ENCODE results near the gene YAF2.

YAF2 gene

DNA sequence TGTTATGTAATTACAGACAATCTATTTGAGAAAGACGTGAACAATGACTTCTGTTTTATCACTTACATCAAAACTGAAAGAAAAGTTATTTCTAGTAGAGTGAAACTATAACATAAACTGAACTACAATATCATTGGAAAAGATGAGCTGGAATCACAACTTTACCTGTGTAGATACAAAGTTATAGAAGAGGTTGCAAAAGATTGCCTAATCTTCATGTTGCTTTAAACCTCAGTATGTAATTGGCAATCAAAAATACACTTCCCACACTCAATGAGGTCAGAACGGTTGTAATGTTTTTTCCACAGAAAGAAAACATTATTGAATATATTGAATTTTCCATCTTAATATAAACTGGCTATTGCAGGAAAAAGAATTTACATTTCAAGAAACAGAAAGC is 55.7 kb downstream of the YAF2 start:
- H3K4me1 Mint-ChIP-seq: peaks cover 25% of the 10 kb centered on the region
- peaks cover 6% of the 10 kb centered on the region for H3K36me3 Mint-ChIP-seq (ENCODE audit: insufficient read depth)
- H3K9me3 Mint-ChIP-seq: no peaks in the 10 kb centered on the region
- no peak for ATAC-seq (replicated peaks; ENCODE audit: extremely low read depth, poor library complexity, severe bottlenecking)
- H3K27me3 Mint-ChIP-seq: no peaks in the 10 kb centered on the region
- H3K4me3 Mint-ChIP-seq: no peak overlapping the region
- H3K27ac Mint-ChIP-seq (ENCODE audit: low read depth): no peak overlapping the region
- no peak for DNase-seq (ENCODE audit: low spot score in 2 of 2)

DNA sequence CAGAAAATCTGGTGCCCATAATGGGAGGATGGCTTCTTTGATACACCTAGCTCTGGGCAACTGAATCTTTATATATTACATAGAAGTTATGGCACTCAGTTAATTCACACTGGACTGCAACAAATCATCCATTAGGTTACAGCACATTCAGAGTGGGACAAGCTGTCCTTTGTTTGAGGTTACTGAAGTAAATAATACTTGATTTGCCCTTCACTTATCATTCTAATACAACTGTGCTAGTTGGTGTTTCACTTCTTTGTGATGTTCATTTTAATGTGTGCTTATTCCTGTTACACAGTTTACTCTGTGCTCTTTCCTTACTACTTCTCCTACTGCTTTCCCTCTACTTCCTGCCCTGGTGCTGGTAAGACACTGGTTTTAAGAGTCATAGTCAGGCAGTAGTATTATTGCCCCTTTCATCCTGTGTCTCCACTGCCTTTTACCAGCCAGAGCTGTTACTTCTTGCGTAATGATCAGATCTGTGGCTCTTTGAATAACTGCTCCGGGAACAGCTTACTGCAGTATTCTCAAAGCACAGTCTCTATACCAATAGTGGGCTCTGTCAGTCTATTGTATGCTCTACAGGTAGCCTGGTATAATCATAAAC is 57.0 kb downstream of the YAF2 start:
- Mint-ChIP-seq H3K36me3 (ENCODE audit: insufficient read depth) (peaks cover 3% of the 10 kb centered on the region), H3K4me1 (peaks cover 37% of the 10 kb centered on the region), H3K27me3 (no peaks in the 10 kb centered on the region), H3K27ac (ENCODE audit: low read depth) (peak overlapping the region; percentile 11), H3K4me3 (no peak overlapping the region), H3K9me3 (peaks cover 4% of the 10 kb centered on the region)
- DNase-seq (ENCODE audit: low spot score in 2 of 2) (no peak), ATAC-seq (replicated peaks; ENCODE audit: extremely low read depth, poor library complexity, severe bottlenecking) (no peak)

DNA sequence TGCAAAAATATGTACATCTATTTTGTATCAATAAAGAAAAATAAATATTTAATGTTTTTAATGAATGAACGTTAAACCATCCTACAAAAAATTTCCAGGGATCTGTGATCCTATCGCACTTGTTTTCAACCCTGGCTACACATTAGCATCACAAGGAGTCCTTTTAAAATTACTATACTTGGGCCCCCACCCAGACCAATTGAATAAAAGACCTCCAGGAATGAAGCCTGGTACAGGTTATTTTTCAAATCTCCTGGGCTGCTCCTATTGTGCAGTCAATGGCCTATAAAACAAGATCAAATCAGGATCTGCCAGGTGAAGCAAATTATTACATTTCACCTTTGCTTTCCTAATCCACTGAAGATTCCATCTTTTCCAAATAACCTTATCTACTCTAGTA is 59.9 kb downstream of the YAF2 start:
- Mint-ChIP-seq H3K27me3 (no peaks in the 10 kb centered on the region), H3K36me3 (ENCODE audit: insufficient read depth) (peaks cover 5% of the 10 kb centered on the region), H3K9me3 (peaks cover 4% of the 10 kb centered on the region), H3K4me1 (peaks cover 46% of the 10 kb centered on the region), H3K4me3 (no peak overlapping the region), H3K27ac (ENCODE audit: low read depth) (no peak overlapping the region)
- ATAC-seq (replicated peaks; ENCODE audit: extremely low read depth, poor library complexity, severe bottlenecking) (no peak), DNase-seq (ENCODE audit: low spot score in 2 of 2) (no peak)

DNA sequence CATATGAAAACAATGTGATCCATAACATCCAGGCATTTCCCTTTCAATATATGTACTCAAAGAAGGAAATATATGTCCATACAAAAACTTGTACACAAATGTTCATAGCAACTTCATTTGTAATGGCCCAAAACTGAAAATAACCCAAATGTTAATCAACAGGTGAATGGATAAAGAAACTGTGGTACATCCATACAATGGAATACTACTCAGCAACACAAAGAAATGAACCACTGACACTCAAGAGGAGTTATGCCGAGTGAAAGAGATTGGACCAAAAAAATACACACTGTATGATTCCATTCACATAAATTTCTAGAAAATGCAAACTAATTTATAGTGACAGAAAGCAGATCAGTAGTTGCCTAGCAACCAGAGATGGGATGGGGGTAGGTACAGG is 63.1 kb downstream of the YAF2 start:
- no peak for DNase-seq (ENCODE audit: low spot score in 2 of 2)
- no peaks in the 10 kb centered on the region for H3K27me3 Mint-ChIP-seq
- no peak for ATAC-seq (replicated peaks; ENCODE audit: extremely low read depth, poor library complexity, severe bottlenecking)
- H3K9me3 Mint-ChIP-seq: peaks cover 4% of the 10 kb centered on the region
- H3K27ac Mint-ChIP-seq (ENCODE audit: low read depth): no peak overlapping the region
- peaks cover 3% of the 10 kb centered on the region for H3K36me3 Mint-ChIP-seq (ENCODE audit: insufficient read depth)
- H3K4me3 Mint-ChIP-seq: no peak overlapping the region
- peaks cover 37% of the 10 kb centered on the region for H3K4me1 Mint-ChIP-seq

DNA sequence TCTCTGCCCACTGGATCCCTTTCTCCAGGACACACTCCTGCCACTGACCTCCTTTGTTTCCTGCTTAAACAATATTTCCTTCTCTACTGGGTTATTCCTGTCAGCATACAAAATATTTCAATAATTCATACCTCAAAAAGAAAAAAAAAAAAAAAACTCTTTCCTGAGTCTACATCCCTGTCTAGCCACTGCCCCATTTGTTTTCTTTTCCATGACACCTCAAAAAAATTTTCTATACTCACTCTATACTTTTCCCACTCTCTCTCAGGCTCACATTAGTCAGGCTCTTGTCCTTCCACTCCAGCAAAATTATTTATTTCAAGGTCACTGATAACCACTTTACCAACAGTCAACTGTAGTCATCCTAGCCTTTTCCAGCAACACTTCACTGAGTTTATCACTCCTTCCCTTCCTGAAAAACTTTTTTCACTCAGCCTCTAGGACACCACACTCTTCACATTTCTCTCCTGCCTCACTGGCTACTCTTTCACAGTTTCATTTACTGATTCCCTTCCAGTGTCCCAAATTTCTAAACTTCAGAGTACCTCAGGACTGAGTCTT is 64.0 kb downstream of the YAF2 start:
- Mint-ChIP-seq H3K36me3 (ENCODE audit: insufficient read depth) (peaks cover 3% of the 10 kb centered on the region), H3K27ac (ENCODE audit: low read depth) (peak overlapping the region; percentile 25)

DNA sequence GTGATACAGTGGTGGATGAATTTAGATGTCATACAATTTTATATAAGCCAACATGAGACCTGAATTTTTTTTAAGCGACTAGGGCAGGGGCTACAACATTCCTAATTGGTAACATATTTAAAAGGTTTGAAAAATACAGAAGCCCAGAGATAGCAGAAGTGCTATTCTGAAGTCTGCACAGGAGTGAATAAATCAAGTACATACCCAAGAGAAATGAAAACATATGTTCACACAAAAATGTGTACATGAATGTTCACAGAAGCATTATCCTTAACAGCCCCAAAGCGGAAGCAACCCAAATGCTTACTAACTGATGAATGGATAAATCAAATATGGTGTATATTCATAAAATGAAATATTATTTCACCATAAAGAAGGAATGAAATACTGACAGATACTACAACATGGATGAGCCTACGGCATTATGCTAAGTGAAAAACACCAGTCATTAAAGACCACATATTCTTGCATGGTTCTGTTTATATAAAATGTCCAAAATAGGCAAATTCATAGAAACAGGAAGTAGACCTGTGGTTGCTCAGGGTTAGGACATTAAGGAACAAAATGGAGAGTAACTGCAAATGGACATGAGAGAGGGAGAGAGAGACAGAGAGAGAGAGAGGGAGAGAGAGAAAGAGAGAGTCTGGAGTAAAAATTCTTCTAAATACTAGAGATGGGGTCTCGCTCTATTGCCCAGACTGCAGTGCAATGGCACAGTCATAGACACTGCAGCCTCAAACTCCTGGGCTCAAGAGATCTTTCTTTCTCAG is 65.4 kb downstream of the YAF2 start:
- Mint-ChIP-seq H3K36me3 (ENCODE audit: insufficient read depth) (peaks cover 3% of the 10 kb centered on the region), H3K27ac (ENCODE audit: low read depth) (peak overlapping the region; percentile 19), H3K27me3 (no peaks in the 10 kb centered on the region), H3K4me1 (peaks cover 42% of the 10 kb centered on the region), H3K4me3 (no peak overlapping the region), H3K9me3 (peaks cover 4% of the 10 kb centered on the region)
- ATAC-seq (replicated peaks; ENCODE audit: extremely low read depth, poor library complexity, severe bottlenecking) (no peak), DNase-seq (ENCODE audit: low spot score in 2 of 2) (no peak)

More for the DNA sequence above, 64.0 kb downstream of the YAF2 start:
- DNase-seq (ENCODE audit: low spot score in 2 of 2) (no peak), ATAC-seq (replicated peaks; ENCODE audit: extremely low read depth, poor library complexity, severe bottlenecking) (no peak)
- Mint-ChIP-seq H3K9me3 (peaks cover 4% of the 10 kb centered on the region), H3K4me3 (no peak overlapping the region), H3K27me3 (no peaks in the 10 kb centered on the region), H3K4me1 (peaks cover 41% of the 10 kb centered on the region)

DNA sequence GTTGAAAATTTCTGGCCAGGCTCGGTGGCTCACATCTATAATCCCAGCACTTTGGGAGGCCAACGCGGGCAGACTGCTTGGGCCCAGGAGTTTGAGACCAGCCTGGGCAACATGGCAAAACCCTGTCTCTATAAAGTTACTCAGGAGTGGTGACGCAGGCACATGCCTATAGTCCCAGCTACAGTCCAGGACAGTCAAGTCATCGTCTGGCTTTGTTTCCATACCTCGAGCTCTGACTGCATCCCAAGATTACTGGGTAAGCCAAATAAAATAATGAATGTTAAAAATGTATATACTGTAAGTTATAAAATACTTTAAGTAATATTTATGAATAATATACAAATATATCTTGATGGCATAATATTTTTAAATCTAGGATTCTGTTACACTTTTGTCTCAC is 70.3 kb downstream of the YAF2 start:
- Mint-ChIP-seq H3K27me3 (no peaks in the 10 kb centered on the region), H3K9me3 (no peaks in the 10 kb centered on the region), H3K36me3 (ENCODE audit: insufficient read depth) (peaks cover 1% of the 10 kb centered on the region), H3K4me1 (peaks cover 21% of the 10 kb centered on the region), H3K27ac (ENCODE audit: low read depth) (no peak overlapping the region), H3K4me3 (no peak overlapping the region)
- ATAC-seq (replicated peaks; ENCODE audit: extremely low read depth, poor library complexity, severe bottlenecking) (no peak), DNase-seq (ENCODE audit: low spot score in 2 of 2) (no peak)

DNA sequence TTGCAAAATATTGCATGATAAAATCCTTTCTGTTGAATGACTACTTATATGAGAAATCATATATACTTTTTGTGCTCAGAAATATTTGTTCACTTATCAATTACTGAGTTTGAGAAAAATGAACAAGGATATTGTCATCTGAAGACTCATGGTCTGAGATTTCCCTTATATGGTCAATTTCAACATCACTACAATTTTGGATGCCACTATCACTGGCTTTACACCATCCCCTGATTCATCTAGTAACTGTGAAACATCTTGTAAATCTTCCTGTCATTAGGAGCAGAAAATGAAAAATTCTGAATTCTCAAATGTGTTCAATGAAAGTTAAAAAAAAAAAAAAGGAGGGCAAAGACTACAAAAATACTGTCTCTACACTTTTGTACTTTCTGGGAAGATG is 71.5 kb downstream of the YAF2 start:
- ATAC-seq (replicated peaks; ENCODE audit: extremely low read depth, poor library complexity, severe bottlenecking) (no peak), DNase-seq (ENCODE audit: low spot score in 2 of 2) (no peak)
- Mint-ChIP-seq H3K4me3 (no peak overlapping the region), H3K27me3 (no peaks in the 10 kb centered on the region), H3K4me1 (peaks cover 26% of the 10 kb centered on the region), H3K9me3 (no peaks in the 10 kb centered on the region), H3K36me3 (ENCODE audit: insufficient read depth) (peaks cover 3% of the 10 kb centered on the region), H3K27ac (ENCODE audit: low read depth) (no peak overlapping the region)

DNA sequence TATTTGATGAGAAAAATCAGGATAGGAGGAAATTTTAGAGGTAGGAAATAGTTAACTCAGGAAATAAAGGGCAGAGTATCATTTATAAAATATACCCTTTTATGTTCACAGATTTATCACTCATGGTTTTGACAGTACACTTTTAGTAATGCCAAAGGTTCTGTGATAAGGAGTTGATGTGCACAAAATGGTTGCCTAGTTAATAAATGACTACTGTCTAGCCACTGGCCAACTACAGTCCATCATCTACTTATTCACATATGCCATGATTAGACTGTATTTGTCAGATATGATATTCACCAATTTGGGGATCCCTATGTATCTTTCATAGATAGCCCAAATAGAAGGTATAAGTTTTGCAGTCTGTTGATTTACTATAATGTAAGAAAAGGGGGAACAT is 74.1 kb downstream of the YAF2 start:
- Mint-ChIP-seq H3K4me3 (no peak overlapping the region), H3K27ac (ENCODE audit: low read depth) (no peak overlapping the region), H3K36me3 (ENCODE audit: insufficient read depth) (peaks cover 11% of the 10 kb centered on the region), H3K27me3 (no peaks in the 10 kb centered on the region), H3K9me3 (no peaks in the 10 kb centered on the region), H3K4me1 (peaks cover 21% of the 10 kb centered on the region)
- ATAC-seq (replicated peaks; ENCODE audit: extremely low read depth, poor library complexity, severe bottlenecking) (no peak), DNase-seq (ENCODE audit: low spot score in 2 of 2) (no peak)

DNA sequence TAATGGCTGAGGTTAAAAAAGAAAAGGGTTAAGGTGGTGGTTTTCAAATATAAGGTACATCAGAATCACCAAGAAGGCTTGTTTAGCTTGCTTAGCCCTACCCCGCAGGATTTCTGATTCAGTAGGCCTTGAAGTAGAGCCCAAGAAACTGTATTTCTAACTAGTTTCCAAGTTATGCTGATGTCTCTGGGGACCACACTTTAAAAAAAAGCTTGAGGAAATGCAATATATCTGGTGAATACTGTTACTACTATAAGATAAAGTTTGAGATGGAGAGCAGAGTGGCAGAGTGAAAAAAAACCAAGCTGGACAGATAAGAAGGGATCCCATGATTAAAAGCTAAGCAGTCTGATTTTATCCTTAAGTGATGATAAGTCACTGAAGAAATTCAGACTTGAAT is 75.1 kb downstream of the YAF2 start:
- Mint-ChIP-seq H3K9me3 (no peaks in the 10 kb centered on the region), H3K27ac (ENCODE audit: low read depth) (peak overlapping the region; percentile 58), H3K27me3 (no peaks in the 10 kb centered on the region), H3K4me3 (no peak overlapping the region), H3K4me1 (peaks cover 18% of the 10 kb centered on the region), H3K36me3 (ENCODE audit: insufficient read depth) (peaks cover 11% of the 10 kb centered on the region)
- DNase-seq (ENCODE audit: low spot score in 2 of 2): no peak
- ATAC-seq (replicated peaks; ENCODE audit: extremely low read depth, poor library complexity, severe bottlenecking): no peak

DNA sequence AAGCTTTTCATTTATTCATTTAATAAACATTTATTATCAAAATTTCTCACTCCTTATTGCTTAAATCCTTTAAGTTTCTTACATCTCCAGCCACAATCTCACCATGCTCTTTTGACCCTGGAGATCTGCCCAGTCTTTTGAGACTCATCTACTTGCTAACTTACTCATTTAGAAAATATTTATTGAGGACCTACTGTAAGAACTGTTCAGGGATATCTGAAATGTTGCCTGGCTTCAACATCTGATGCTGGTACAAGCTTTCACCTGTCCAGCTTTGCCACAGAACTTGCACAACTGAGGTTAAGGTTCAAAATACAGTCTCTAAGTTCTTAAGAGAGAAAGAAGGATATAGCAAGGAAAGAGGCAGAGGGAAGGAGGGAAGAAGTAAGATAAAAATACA is 75.9 kb downstream of the YAF2 start:
- Mint-ChIP-seq H3K27ac (ENCODE audit: low read depth) (peak overlapping the region; percentile 58), H3K27me3 (no peaks in the 10 kb centered on the region), H3K9me3 (no peaks in the 10 kb centered on the region), H3K36me3 (ENCODE audit: insufficient read depth) (peaks cover 11% of the 10 kb centered on the region), H3K4me3 (no peak overlapping the region), H3K4me1 (peaks cover 18% of the 10 kb centered on the region)
- DNase-seq (ENCODE audit: low spot score in 2 of 2) (no peak), ATAC-seq (replicated peaks; ENCODE audit: extremely low read depth, poor library complexity, severe bottlenecking) (no peak)

DNA sequence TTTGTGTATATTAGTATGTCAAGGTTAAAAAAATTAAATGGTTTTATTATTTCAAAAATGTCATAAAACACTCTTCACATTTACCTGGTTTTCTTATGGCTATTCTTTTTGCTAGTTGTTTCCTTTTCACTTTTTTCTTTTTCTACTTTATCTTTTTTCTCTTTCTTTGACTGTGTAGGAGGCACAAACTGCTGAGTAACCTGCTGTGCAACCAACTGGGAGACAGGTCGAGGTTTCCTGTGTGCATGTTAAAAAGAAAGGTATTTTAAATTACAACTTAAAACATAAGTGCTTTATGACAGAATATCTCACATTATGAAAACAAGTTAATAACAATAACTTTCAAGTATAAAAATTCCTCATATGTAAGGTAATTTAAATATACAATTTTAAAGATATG is 76.5 kb downstream of the YAF2 start:
- peaks cover 11% of the 10 kb centered on the region for H3K36me3 Mint-ChIP-seq (ENCODE audit: insufficient read depth)
- no peak for DNase-seq (ENCODE audit: low spot score in 2 of 2)
- H3K4me1 Mint-ChIP-seq: peaks cover 18% of the 10 kb centered on the region
- ATAC-seq (replicated peaks; ENCODE audit: extremely low read depth, poor library complexity, severe bottlenecking): no peak
- no peaks in the 10 kb centered on the region for H3K27me3 Mint-ChIP-seq
- H3K4me3 Mint-ChIP-seq: no peak overlapping the region
- H3K27ac Mint-ChIP-seq (ENCODE audit: low read depth): peak overlapping the region; percentile 58
- H3K9me3 Mint-ChIP-seq: no peaks in the 10 kb centered on the region

DNA sequence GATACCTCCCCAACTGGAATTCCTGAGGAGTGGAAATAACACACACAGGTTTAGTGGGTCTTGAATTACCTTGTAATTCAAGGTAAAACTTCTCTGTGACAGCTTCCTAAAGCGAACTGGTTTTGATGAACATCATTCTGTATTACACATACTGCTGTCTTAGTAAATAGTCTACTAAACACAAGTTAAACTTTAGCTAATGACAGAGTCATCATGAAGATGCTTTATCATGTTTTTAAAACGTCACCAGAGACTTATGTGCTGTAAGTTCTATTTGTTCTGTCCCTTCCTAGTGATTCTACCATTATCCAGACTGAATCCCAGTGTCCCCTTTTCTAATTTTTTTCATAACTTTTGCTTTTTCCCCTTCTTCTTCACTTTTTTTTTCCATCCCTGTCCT is 81.8 kb downstream of the YAF2 start:
- H3K4me3 Mint-ChIP-seq: no peak overlapping the region
- ATAC-seq (replicated peaks; ENCODE audit: extremely low read depth, poor library complexity, severe bottlenecking): no peak
- no peaks in the 10 kb centered on the region for H3K27me3 Mint-ChIP-seq
- H3K27ac Mint-ChIP-seq (ENCODE audit: low read depth): no peak overlapping the region
- H3K9me3 Mint-ChIP-seq: no peaks in the 10 kb centered on the region
- peaks cover 5% of the 10 kb centered on the region for H3K36me3 Mint-ChIP-seq (ENCODE audit: insufficient read depth)
- no peaks in the 10 kb centered on the region for H3K4me1 Mint-ChIP-seq
- no peak for DNase-seq (ENCODE audit: low spot score in 2 of 2)

All from central memory CD8-positive, alpha-beta T cell (primary cell).